Measurements from ENCODE around the gene AGPAT4.

GRCh38 chr6:161257793-161258457 is 15.9 kb downstream of the AGPAT4 start:
- no peak for TF ChIP-seq CTCF (IDR thresholded peaks at IDR 0.05; ENCODE audit: low read depth, low read length, poor library complexity, severe bottlenecking)
- TF ChIP-seq EZH2phosphoT487 (IDR thresholded peaks at IDR 0.05; ENCODE audit: borderline replicate concordance, low read length), result no peak

All from DOHH2 (cell line).